Measurements from ENCODE around the gene USE1.

GRCh38 chr19:17170538-17171297 lies 44.4 kb upstream of the USE1 start:
- TF ChIP-seq CTCF (IDR thresholded peaks at IDR 0.05; ENCODE audit: insufficient read depth, low read length, poor library complexity, severe bottlenecking), result no peak
- no peak for TF ChIP-seq EZH2phosphoT487 (conservative IDR thresholded peaks at IDR 0.05; ENCODE audit: low read length)
